Heart left ventricle (tissue), 16 donors: ENCODE measurements around the gene DCHS1. TPM values are rescaled to one million over a fixed set of nuclear protein-coding genes. Genes with fewer than 3 reads are reported as not detected.

Experiments used
- ATAC-seq, 4 donors: fragments of 200-7000 bp; cut with Tn5 transposase; one replicate each; pipeline ENCODE4 v1.9.1; 2020 to 2022; ENCODE audit warnings: moderate library complexity in 4 of 4, mild to moderate bottlenecking in 3 of 4, moderate number of reproducible peaks in 1 of 4
- DNase-seq, 5 donors: peaks; one replicate each; pipeline ENCODE4 v3.0.0-alpha.2; 2020
- H3K27ac ChIP-seq, 12 donors: fragments of 200-600 bp; sonication (generic) in 4 of 12; one replicate each; pipeline versions ENCODE4 v1.5.0 to v1.8.0; 2016 to 2022; ENCODE audit warnings: mild to moderate bottlenecking in 2 of 12
- H3K27me3 ChIP-seq, 9 donors: fragments of 200-600 bp; sonication (generic) in 2 of 9; one replicate each; pipeline versions ENCODE4 v1.5.1 to v1.8.0; 2016 to 2022; ENCODE audit warnings: mild to moderate bottlenecking in 3 of 9
- H3K36me3 ChIP-seq, 9 donors: fragments of 200-600 bp; sonication (generic) in 2 of 9; one replicate each; pipeline versions ENCODE4 v1.5.0 to v1.8.0; 2018 to 2022; ENCODE audit warnings: mild to moderate bottlenecking in 2 of 9
- H3K4me1 ChIP-seq, 12 donors: fragments of 200-600 bp; sonication (generic) in 4 of 12; one replicate each; pipeline versions ENCODE4 v1.5.0 to v1.8.0; 2016 to 2022; ENCODE audit warnings: mild to moderate bottlenecking in 3 of 12
- H3K4me3 ChIP-seq, 12 donors: fragments of 200-600 bp; sonication (generic) in 4 of 12; one replicate each; pipeline versions ENCODE4 v1.5.0 to v1.8.0; 2017 to 2022; ENCODE audit warnings: mild to moderate bottlenecking in 9 of 12, moderate library complexity in 4 of 12
- H3K9me3 ChIP-seq, 12 donors: fragments of 200-600 bp; sonication (generic) in 4 of 12; one replicate each; pipeline versions ENCODE4 v1.5.0 to v1.8.0; 2016 to 2022; ENCODE audit warnings: mild to moderate bottlenecking in 1 of 12
- CTCF ChIP-seq, 12 donors: fragments of 200-600 bp; sonication (generic) in 4 of 12; IDR thresholded peaks; one replicate each; pipeline versions ENCODE4 v1.5.0 to v1.8.0; 2018 to 2022; ENCODE audit warnings: antibody characterized with exemption in 12 of 12, mild to moderate bottlenecking in 5 of 12
- POLR2A ChIP-seq, 2 donors: fragments of 450-650 bp; IDR thresholded peaks; one replicate each; pipeline ENCODE4 v1.6.1; 2017; ENCODE audit warnings: antibody characterized with exemption in 2 of 2, mild to moderate bottlenecking in 2 of 2, moderate library complexity in 2 of 2
- WGBS, 4 donors: extraction: QIAGEN DNeasy Blood & Tissue Kit in 2 of 4; methylation state at CpG; one replicate each; pipeline versions ENCODE4 v1.1.5 to v1.1.7; 2013 to 2018; 5-methylcytosine and 5-hydroxymethylcytosine counted together
- intact Hi-C, 10 donors: fragments of 100-400 bp; cut with DNase I; formaldehyde crosslinking; loops; one replicate each; pipeline versions ENCODE4 v1.11.1 to v1.14.2; 2022
- polyA plus RNA-seq, 2 donors: library from polyadenylated mRNA; stranded (reverse); fragments of 200-250 nt; gene quantifications; one replicate each; pipeline ENCODE4 v1.2.3, GENCODE V29; 2013
- total RNA-seq, 9 donors: library from RNA; depleted of rRNA in 2 of 9; stranded (reverse); fragments of >200 nt in 2 of 9; fragmentation: NEBNext Ultra II Directional in 3 of 9; extraction: Animal tissue kit (Norgen Biotek cat#: 25700) in 3 of 9; gene quantifications; one replicate each; pipeline versions ENCODE4 v1.1.0 to v1.2.4, GENCODE V29; 2016 to 2023
- donor health status: ischemic (EF 13 %, LVEDD 7.1; RV severe dilation, severe dysfunction).
- donor health status: healthy with polysubstance abuse.
- donor health status: DM: no; HTN: yes; CAD: no.
- donor health status: DM: no; HTN: no; CAD: no.
- donor health status: ischemic (EF 25% LVEDD 6.9; RV normal size, moderate dysfunction).
- donor health status: ischemic (EF 25% LVEDD 5.7; RV mildly dilated, moderate dysfunction).
- donor health status: healthy.
- donor health status: DM: yes; HTN: yes; CAD: no.
- donor health status: ischemic (EF 35%, LVEDD 5.7; RV mildly dilated, moderate dysfunction).
- donor health status: nonischemic (EF 11% LVEDD 7.7; RV severe dilation, severe dysfunction).
- donor health status: DM: yes; HTN: yes; CAD: no.
- donor health status: PGD.
- donor health status: ischemic (EF 29% LVEDD 5.4; RV normal size, mild dysfunction).
- donor health status: nonischemic (EF 23%, LVEDD 6.1; RV moderate dilation, normal function).

DCHS1 gene
- total and polyA plus RNA-seq, 11 donors, result 3.6 to 19.6 (median 10.5) TPM

GRCh38 chr11:6670202-6670830, 14.7 kb upstream of the DCHS1 start:
- Histone ChIP-seq H3K36me3 (no peaks in the 10 kb centered on the region), H3K9me3 (no peaks in the 10 kb centered on the region), H3K27ac (no peak overlapping the region), H3K27me3 (no peaks in the 10 kb centered on the region), H3K4me1 (peaks cover 0 to 27% (median 3%) of the 10 kb centered on the region in 12 donors), H3K4me3 (no peak overlapping the region)
- intact Hi-C loops, result loop anchor here in 1 of 10 donors (10.0 kb wide), 1 partner anchor 286 kb away; no protein-coding TSS in a partner anchor
- WGBS, 4 donors, result 84 to 88% (median 85%) methylated on average over 6 of the region's 6 CpGs
- ATAC-seq (no peak), DNase-seq (no peak)
- no peak for TF ChIP-seq CTCF (IDR thresholded peaks at IDR 0.05)
- no peak for TF ChIP-seq POLR2A (IDR thresholded peaks at IDR 0.05)

DNA sequence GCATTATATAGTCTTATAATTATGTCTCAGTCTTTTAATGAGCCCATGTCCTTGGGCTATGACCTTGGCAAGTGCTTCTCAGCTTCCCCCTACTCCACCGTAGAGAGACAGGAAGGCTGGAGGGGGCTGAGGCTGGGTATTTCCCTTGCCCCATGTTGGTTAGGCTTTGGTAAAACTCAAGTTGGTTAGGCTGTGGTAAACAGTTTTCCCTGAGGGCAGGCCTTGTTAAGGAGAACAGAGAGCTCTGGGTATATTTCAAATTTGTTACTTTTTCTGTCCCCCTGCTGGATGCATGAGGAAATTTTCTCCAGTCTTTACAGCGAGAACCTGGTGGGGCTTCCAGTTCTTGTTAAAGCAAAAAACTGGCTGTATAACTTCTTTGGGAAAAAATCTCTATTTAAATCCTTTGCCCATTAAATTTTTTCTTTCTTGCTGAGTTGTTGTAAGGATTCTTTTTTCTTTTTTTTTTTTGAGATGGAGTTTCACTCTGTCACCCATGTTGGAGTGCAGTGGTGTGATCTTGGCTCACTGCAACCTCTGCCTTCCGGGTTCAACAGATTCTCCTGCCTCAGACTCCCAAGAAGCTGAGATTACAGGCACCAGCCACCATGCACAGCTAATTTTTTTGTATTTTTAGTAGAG, 12.2 kb upstream of the DCHS1 start:
- peak in 3 of 4 donors; percentile 11 to 55 (median 44) for ATAC-seq
- 70 to 88% (median 79%) methylated on average over 3 of the region's 3 CpGs for WGBS, 4 donors
- Histone ChIP-seq H3K4me1 (peaks cover 0 to 20% (median 1%) of the 10 kb centered on the region in 12 donors), H3K27ac (no peak overlapping the region), H3K4me3 (no peak overlapping the region), H3K27me3 (no peaks in the 10 kb centered on the region), H3K36me3 (no peaks in the 10 kb centered on the region), H3K9me3 (no peaks in the 10 kb centered on the region)
- TF ChIP-seq POLR2A (IDR thresholded peaks at IDR 0.05) (no peak), CTCF (IDR thresholded peaks at IDR 0.05) (peak; percentile 41 to 59 (median 52))
- DNase-seq, result no peak
- intact Hi-C loops, result no loop called here

DNA sequence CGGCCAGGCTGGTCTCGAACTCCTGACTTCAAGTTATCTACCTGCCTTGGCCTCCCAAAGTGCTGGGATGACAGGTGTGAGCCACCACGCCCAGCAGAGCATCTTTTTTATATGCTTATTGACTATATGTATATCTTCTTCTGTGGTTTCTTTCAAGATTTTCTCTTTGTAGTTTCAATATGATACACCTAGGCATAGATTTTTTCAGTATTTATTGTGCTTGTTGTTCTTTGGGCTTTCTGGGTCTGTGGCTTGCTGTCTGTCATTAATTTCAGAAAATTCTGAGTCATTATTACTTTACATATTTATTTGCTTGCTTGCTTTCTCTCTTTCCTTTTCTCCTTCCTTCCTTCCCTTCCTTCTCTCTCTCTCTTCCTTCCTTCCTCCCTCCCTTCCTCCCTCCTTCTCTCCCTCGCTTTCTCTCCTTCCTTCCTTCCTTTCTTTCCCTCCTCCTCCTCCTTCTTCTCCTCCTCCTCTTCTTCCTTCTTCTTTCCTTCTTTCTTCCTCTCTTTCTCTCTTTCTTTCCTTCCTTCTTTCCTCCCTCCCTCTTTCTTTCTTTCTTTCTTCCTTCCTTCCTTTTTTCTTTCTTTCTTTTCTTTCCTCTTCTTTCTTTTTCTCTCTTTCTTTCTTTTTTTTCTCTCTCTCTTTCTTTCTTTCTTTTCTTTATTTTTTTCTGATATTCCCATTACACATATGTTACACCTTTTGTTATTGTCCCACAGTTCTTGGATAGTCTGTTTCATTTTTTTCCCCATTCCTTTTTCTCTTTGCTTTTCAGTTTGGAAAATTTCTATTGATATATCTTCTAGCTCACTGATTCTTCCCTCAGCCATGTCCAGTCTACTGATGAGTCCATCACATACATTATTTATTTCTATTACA, 10.9 kb upstream of the DCHS1 start:
- TF ChIP-seq CTCF (IDR thresholded peaks at IDR 0.05), result no peak
- TF ChIP-seq POLR2A (IDR thresholded peaks at IDR 0.05), result no peak
- intact Hi-C loops, result no loop called here
- no peak overlapping the region for H3K4me3 ChIP-seq

DNA sequence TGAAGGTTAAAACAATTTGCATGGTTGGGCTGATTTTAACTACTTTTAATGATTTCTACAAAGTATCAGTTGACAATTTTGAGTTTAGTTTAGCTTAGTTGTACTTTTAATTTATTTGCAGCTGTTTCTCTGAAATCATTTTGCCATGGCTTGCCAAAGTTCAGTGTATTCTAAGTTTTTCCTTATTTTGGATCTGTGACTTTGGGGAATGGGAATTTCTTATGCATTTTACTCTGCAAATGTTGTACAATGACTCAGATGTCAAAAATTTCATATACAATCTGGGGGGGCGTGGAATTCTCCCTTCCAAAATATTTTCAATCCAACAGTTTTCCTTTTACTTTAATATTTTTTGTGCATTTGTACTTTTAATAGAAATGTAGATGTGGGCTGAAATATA, 8.9 kb upstream of the DCHS1 start:
- Histone ChIP-seq H3K36me3 (no peaks in the 10 kb centered on the region), H3K4me3 (no peak overlapping the region), H3K27ac (peak overlapping the region in 4 of 12 donors; percentile 50 to 74 (median 64)), H3K9me3 (no peaks in the 10 kb centered on the region), H3K4me1 (peaks cover 0 to 20% (median 1%) of the 10 kb centered on the region in 12 donors), H3K27me3 (no peaks in the 10 kb centered on the region)
- ATAC-seq (no peak), DNase-seq (no peak)
- WGBS, 4 donors, result 0 to 45% (median 1%) methylated on average over 1 of the region's 1 CpG
- intact Hi-C loops, result no loop called here
- TF ChIP-seq CTCF (IDR thresholded peaks at IDR 0.05) (no peak), POLR2A (IDR thresholded peaks at IDR 0.05) (no peak)

More for the DNA sequence above, 10.9 kb upstream of the DCHS1 start:
- no peaks in the 10 kb centered on the region for H3K27me3 ChIP-seq
- no peaks in the 10 kb centered on the region for H3K9me3 ChIP-seq
- DNase-seq (no peak), ATAC-seq (no peak)
- WGBS, 4 donors, result 92 to 95% (median 94%) methylated on average over 4 of the region's 4 CpGs
- no peaks in the 10 kb centered on the region for H3K36me3 ChIP-seq
- no peak overlapping the region for H3K27ac ChIP-seq
- peaks cover 0 to 20% (median 1%) of the 10 kb centered on the region in 12 donors for H3K4me1 ChIP-seq
